Heart left ventricle (tissue), 16 donors: ENCODE data around the gene DSG2. TPM values are rescaled to one million over a fixed set of nuclear protein-coding genes. Genes with fewer than 3 reads are reported as not detected.

Experiments used
- ATAC-seq, 4 donors: fragments of 200-7000 bp; cut with Tn5 transposase; one replicate each; pipeline ENCODE4 v1.9.1; 2020 to 2022; ENCODE audit warnings: moderate library complexity in 4 of 4, mild to moderate bottlenecking in 3 of 4, moderate number of reproducible peaks in 1 of 4
- DNase-seq, 5 donors: peaks; one replicate each; pipeline ENCODE4 v3.0.0-alpha.2; 2020
- H3K27ac ChIP-seq, 12 donors: fragments of 200-600 bp; sonication (generic) in 4 of 12; one replicate each; pipeline versions ENCODE4 v1.5.0 to v1.8.0; 2016 to 2022; ENCODE audit warnings: mild to moderate bottlenecking in 2 of 12
- H3K27me3 ChIP-seq, 9 donors: fragments of 200-600 bp; sonication (generic) in 2 of 9; one replicate each; pipeline versions ENCODE4 v1.5.1 to v1.8.0; 2016 to 2022; ENCODE audit warnings: mild to moderate bottlenecking in 3 of 9
- H3K36me3 ChIP-seq, 9 donors: fragments of 200-600 bp; sonication (generic) in 2 of 9; one replicate each; pipeline versions ENCODE4 v1.5.0 to v1.8.0; 2018 to 2022; ENCODE audit warnings: mild to moderate bottlenecking in 2 of 9
- H3K4me1 ChIP-seq, 12 donors: fragments of 200-600 bp; sonication (generic) in 4 of 12; one replicate each; pipeline versions ENCODE4 v1.5.0 to v1.8.0; 2016 to 2022; ENCODE audit warnings: mild to moderate bottlenecking in 3 of 12
- H3K4me3 ChIP-seq, 12 donors: fragments of 200-600 bp; sonication (generic) in 4 of 12; one replicate each; pipeline versions ENCODE4 v1.5.0 to v1.8.0; 2017 to 2022; ENCODE audit warnings: mild to moderate bottlenecking in 9 of 12, moderate library complexity in 4 of 12
- H3K9me3 ChIP-seq, 12 donors: fragments of 200-600 bp; sonication (generic) in 4 of 12; one replicate each; pipeline versions ENCODE4 v1.5.0 to v1.8.0; 2016 to 2022; ENCODE audit warnings: mild to moderate bottlenecking in 1 of 12
- POLR2A ChIP-seq, 2 donors: fragments of 450-650 bp; IDR thresholded peaks; one replicate each; pipeline ENCODE4 v1.6.1; 2017; ENCODE audit warnings: antibody characterized with exemption in 2 of 2, mild to moderate bottlenecking in 2 of 2, moderate library complexity in 2 of 2
- WGBS, 4 donors: extraction: QIAGEN DNeasy Blood & Tissue Kit in 2 of 4; methylation state at CpG; one replicate each; pipeline versions ENCODE4 v1.1.5 to v1.1.7; 2013 to 2018; 5-methylcytosine and 5-hydroxymethylcytosine counted together
- intact Hi-C, 10 donors: fragments of 100-400 bp; cut with DNase I; formaldehyde crosslinking; loops; one replicate each; pipeline versions ENCODE4 v1.11.1 to v1.14.2; 2022
- long read RNA-seq, 3 donors: library from polyadenylated mRNA; unstranded; transcript quantifications; one replicate each; pipeline ENCODE4 v2.0.0, GENCODE V29; 2020 to 2021
- polyA plus RNA-seq, 2 donors: library from polyadenylated mRNA; stranded (reverse); fragments of 200-250 nt; gene quantifications; one replicate each; pipeline ENCODE4 v1.2.3, GENCODE V29; 2013
- total RNA-seq, 9 donors: library from RNA; depleted of rRNA in 2 of 9; stranded (reverse); fragments of >200 nt in 2 of 9; fragmentation: NEBNext Ultra II Directional in 3 of 9; extraction: Animal tissue kit (Norgen Biotek cat#: 25700) in 3 of 9; gene quantifications; one replicate each; pipeline versions ENCODE4 v1.1.0 to v1.2.4, GENCODE V29; 2016 to 2023
- TF ChIP-seq, protein P1 (sequence below), 12 donors: fragments of 200-600 bp; sonication (generic) in 4 of 12; IDR thresholded peaks; one replicate each; pipeline versions ENCODE4 v1.5.0 to v1.8.0; 2018 to 2022; ENCODE audit warnings: antibody characterized with exemption in 12 of 12, mild to moderate bottlenecking in 5 of 12
- donor health status: ischemic (EF 13 %, LVEDD 7.1; RV severe dilation, severe dysfunction).
- donor health status: healthy with polysubstance abuse.
- donor health status: DM: no; HTN: yes; CAD: no.
- donor health status: DM: no; HTN: no; CAD: no.
- donor health status: ischemic (EF 25% LVEDD 6.9; RV normal size, moderate dysfunction).
- donor health status: ischemic (EF 25% LVEDD 5.7; RV mildly dilated, moderate dysfunction).
- donor health status: healthy.
- donor health status: DM: yes; HTN: yes; CAD: no.
- donor health status: ischemic (EF 35%, LVEDD 5.7; RV mildly dilated, moderate dysfunction).
- donor health status: nonischemic (EF 11% LVEDD 7.7; RV severe dilation, severe dysfunction).
- donor health status: DM: yes; HTN: yes; CAD: no.
- donor health status: PGD.
- donor health status: ischemic (EF 29% LVEDD 5.4; RV normal size, mild dysfunction).
- donor health status: nonischemic (EF 23%, LVEDD 6.1; RV moderate dilation, normal function).

Gene DSG2
- total RNA-seq = 10 to 100 TPM; 36.0 to 54.4 (median 41.4) TPM
- 10 to 100 TPM; 10.1 to 21.9 TPM for polyA plus RNA-seq
- long read RNA-seq, donor 1, full-length matches to known transcripts = 52 of 67 reads
- long read RNA-seq, donor 1, partial matches to known transcripts = 7 of 67 reads
- long read RNA-seq, donor 1, other reads (novel, unspliced or antisense) = 8 of 67 reads
- long read RNA-seq, donor 2, full-length matches to known transcripts = 65 of 103 reads
- long read RNA-seq, donor 2, partial matches to known transcripts = 24 of 103 reads
- long read RNA-seq, donor 2, other reads (novel, unspliced or antisense) = 14 of 103 reads
- long read RNA-seq, donor 3, full-length matches to known transcripts = 46 of 58 reads
- long read RNA-seq, donor 3, partial matches to known transcripts = 8 of 58 reads
- long read RNA-seq, donor 3, other reads (novel, unspliced or antisense) = 4 of 58 reads

DNA sequence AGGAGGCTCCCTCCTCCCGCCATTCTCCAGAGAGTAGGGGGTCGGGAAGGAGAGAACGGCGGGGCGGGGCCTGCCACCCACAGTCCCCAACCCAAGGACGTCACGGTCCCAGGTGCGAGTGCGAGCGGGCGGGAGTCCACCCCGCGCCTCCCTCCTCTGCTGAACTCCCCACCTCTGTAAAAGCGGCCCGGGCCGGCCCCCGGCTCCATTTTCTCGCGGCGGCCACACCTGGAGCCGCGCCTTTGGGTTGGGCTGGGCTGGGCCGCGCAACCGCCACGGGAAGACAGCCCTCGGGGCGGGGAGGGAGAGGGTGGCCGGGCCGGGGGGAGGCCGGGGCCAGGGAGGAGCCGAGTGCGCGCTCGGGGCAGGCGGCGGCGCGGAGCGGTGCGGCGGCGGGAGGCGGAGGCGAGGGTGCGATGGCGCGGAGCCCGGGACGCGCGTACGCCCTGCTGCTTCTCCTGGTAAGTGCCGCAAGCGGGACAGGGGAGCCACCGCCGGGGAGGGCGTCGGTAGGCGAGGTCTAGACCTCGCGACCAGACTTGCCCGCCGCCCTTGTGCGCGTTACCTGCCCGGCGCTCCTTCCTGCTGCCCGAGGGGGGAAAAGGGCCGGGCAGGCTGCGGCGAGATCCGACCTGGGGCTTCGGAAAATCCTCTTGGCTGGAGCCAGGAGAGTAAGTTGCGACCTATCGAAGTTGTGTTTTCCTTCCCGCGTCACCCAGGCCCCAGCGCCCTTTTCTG lies at the start of gene DSG2:
Gene DSG2 (plus strand): TSS at position 342 of the 738 bp plus-strand sequence. CDS start 75 bp downstream, at position 417.
- intact Hi-C loops = loop anchor here in 6 of 10 donors (2.0 to 10.0 kb wide), 7 partner anchors 221 to 397 kb away; partner anchors contain the start of gene DSC2 (in 3 of the 6)
- Histone ChIP-seq H3K27me3 (peaks cover 0 to 30% (median 0%) of the 10 kb centered on the region in 9 donors), H3K27ac (peak within 1 kb of the TSS; percentile 52 to 84 (median 71)), H3K36me3 (no peaks in the 10 kb centered on the region), H3K4me1 (peaks cover 0 to 19% (median 0%) of the 10 kb centered on the region in 12 donors), H3K4me3 (peak within 1 kb of the TSS; percentile 52 to 76 (median 68)), H3K9me3 (no peaks in the 10 kb centered on the region)
- peak; percentile 90 to 97 (median 96) for ATAC-seq
- WGBS, 4 donors = 1 to 2% (median 2%) methylated on average over 19 to 79 of the region's 79 CpGs
- DNase-seq = peak; percentile 62 to 79 (median 78)
- TF ChIP-seq, protein P1, sequence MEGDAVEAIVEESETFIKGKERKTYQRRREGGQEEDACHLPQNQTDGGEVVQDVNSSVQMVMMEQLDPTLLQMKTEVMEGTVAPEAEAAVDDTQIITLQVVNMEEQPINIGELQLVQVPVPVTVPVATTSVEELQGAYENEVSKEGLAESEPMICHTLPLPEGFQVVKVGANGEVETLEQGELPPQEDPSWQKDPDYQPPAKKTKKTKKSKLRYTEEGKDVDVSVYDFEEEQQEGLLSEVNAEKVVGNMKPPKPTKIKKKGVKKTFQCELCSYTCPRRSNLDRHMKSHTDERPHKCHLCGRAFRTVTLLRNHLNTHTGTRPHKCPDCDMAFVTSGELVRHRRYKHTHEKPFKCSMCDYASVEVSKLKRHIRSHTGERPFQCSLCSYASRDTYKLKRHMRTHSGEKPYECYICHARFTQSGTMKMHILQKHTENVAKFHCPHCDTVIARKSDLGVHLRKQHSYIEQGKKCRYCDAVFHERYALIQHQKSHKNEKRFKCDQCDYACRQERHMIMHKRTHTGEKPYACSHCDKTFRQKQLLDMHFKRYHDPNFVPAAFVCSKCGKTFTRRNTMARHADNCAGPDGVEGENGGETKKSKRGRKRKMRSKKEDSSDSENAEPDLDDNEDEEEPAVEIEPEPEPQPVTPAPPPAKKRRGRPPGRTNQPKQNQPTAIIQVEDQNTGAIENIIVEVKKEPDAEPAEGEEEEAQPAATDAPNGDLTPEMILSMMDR (IDR thresholded peaks at IDR 0.05) = no peak
- TF ChIP-seq POLR2A (IDR thresholded peaks at IDR 0.05) = no peak

DNA sequence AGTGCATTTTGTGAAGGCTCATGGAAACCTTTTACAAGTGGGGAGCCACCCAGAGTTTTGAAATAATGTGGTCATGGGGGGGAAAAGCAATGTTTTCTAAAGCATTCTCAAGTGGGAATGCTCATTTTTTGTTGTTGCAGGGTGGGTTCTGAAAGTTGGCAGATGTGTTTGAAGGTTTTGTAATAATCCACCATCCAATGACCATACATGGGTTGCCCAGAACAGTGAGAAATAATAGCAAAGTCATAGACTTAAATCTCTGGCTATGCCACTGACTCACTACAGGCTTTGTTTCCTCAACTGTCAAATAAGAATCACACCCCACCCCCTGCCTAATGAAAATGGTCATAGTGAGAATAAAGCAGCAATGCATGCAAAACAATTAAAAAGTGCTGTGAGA lies 47.6 kb upstream of the DSG2 start:
- Histone ChIP-seq H3K27ac (no peak overlapping the region), H3K9me3 (no peaks in the 10 kb centered on the region), H3K27me3 (no peaks in the 10 kb centered on the region), H3K4me1 (no peaks in the 10 kb centered on the region), H3K36me3 (no peaks in the 10 kb centered on the region), H3K4me3 (no peak overlapping the region)
- DNase-seq (no peak), ATAC-seq (no peak)
- TF ChIP-seq POLR2A (IDR thresholded peaks at IDR 0.05) = no peak
- TF ChIP-seq, protein P1 (IDR thresholded peaks at IDR 0.05) = no peak
- intact Hi-C loops = no loop called here

DNA sequence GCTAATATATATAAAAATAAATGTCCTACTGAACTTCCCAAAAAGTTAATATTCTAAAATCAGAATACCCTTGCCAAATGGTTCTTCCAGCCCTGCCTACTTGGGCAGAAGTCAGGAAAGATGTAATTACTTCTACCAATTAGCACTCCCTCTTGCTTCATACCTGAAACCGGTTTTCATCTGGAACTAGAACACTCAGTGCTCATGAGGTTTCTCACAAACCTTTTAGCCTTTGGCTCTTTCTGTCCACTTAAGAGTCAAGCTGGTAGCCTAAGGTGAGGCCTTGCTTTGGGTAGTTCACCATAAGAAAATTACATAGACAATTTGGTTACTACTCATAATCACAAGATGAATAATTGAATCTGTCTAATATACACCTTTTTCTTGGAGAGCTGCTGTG lies 46.4 kb upstream of the DSG2 start:
- ATAC-seq (no peak), DNase-seq (no peak)
- no peak overlapping the region for H3K27ac ChIP-seq
- TF ChIP-seq POLR2A (IDR thresholded peaks at IDR 0.05) = no peak
- TF ChIP-seq, protein P1 (IDR thresholded peaks at IDR 0.05) = no peak
- WGBS, 4 donors = 90 to 100% (median 97%) methylated on average over 1 of the region's 1 CpG
- intact Hi-C loops = no loop called here
- no peaks in the 10 kb centered on the region for H3K4me1 ChIP-seq
- no peaks in the 10 kb centered on the region for H3K27me3 ChIP-seq
- no peaks in the 10 kb centered on the region for H3K36me3 ChIP-seq
- H3K9me3 ChIP-seq = no peaks in the 10 kb centered on the region
- no peak overlapping the region for H3K4me3 ChIP-seq

DNA sequence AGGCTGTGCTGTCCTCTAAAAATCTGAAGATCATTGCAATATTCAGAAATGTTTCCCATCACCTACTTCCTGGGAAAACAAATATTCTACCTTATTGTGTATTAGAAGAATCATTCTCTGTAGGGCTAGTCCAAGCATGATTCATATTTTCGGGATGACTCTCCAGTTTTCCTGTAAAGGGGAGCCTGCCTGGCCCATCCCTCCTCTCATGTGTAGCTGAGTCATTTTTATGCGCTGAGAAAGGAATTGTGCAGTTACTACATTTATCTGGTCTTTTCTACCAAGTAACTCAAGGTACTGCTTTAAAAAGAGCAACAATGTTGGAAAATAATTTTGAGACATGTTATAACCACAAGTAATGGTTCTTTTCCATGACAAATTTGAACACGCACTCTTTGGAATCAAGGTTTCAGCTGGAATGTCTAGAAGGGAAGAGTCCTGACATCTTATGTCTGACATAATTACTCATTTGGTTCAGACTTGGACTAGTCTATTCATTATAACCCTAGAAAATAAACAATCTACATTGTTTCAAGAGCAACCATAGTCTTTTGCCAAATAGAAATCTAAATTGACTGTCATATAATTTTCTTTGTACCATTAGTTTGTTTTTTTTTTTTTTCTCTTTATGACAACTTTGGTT lies 43.8 kb upstream of the DSG2 start:
- H3K36me3 ChIP-seq = no peaks in the 10 kb centered on the region
- ATAC-seq (no peak), DNase-seq (no peak)
- no peaks in the 10 kb centered on the region for H3K9me3 ChIP-seq
- intact Hi-C loops = no loop called here
- TF ChIP-seq POLR2A (IDR thresholded peaks at IDR 0.05) = no peak
- TF ChIP-seq, protein P1 (IDR thresholded peaks at IDR 0.05) = no peak
- no peaks in the 10 kb centered on the region for H3K27me3 ChIP-seq
- no peak overlapping the region for H3K4me3 ChIP-seq
- WGBS, 4 donors = 81 to 96% (median 87%) methylated on average over 3 of the region's 3 CpGs
- no peak overlapping the region for H3K27ac ChIP-seq
- no peaks in the 10 kb centered on the region for H3K4me1 ChIP-seq
